HepG2 (cell line): ENCODE data around the gene RIPOR1. TPM values are rescaled to one million over a fixed set of nuclear protein-coding genes. Genes with fewer than 3 reads are reported as not detected.
A peak's percentile ranks its signal among the peaks of the same experiment; 100 is the strongest.

ENCODE experiments used
- ATAC-seq: fragments of 200-7000 bp; cut with Tn5 transposase; 3 replicates; pipeline ENCODE4 v1.9.1; 2020; ENCODE audit warnings: mild to moderate bottlenecking, moderate library complexity
- BruUV-seq: library from RNA; stranded (reverse); fragments of 400-500 nt; replicated peaks from 2 replicates; lab custom pipeline; 2021; lab: Mats Ljungman, UMichigan
- CTCF ChIA-PET: fragments of 300-600 bp; formaldehyde crosslinking; extraction: SDS; loops from one replicate; lab custom pipeline; 2021; ENCODE audit warnings: low total read pairs, inconsistent platforms, low intra/inter-chr PET ratio; lab: Yijun Ruan, JAX
- POLR2A ChIA-PET: fragments of 350-600 bp; sonication (Branson Sonifier 250); formaldehyde crosslinking; loops from one replicate; lab custom pipeline; 2020; ENCODE audit warnings: antibody characterized with exemption, inconsistent platforms; lab: Yijun Ruan, JAX
- DNase-seq: peaks from one replicate; pipeline ENCODE4 v3.0.0-alpha.2; 2015; ENCODE audit warnings: low spot score
- FAIRE-seq: peaks from 3 replicates; lab custom pipeline; 2011; peaks lifted over from hg19 to GRCh38; lab: Jason Lieb, UNC
- H2AFZ ChIP-seq: one replicate; pipeline ENCODE4 v1.6.1; 2011; ENCODE audit warnings: low read length, inconsistent platforms
- H3K27ac ChIP-seq: fragments of 300-600 bp; 3 replicates; pipeline ENCODE4 v1.8.0; 2011; ENCODE audit warnings: mixed run types, mild to moderate bottlenecking, mixed read lengths, low read length, inconsistent platforms; ENCODE audit not compliant: insufficient read depth; ENCODE audit errors: extremely low read length
- H3K27me3 ChIP-seq, 2 experiments: fragments of 200-600 bp in 1 of 2; 2 replicates in 1 of 2; 3 replicates in 1 of 2; pipeline versions ENCODE4 v1.6.0 to v1.8.0; 2011; ENCODE audit warnings: low read length in 2 of 2, mild to moderate bottlenecking in 2 of 2, moderate library complexity in 2 of 2, inconsistent platforms in 1 of 2; ENCODE audit not compliant: insufficient read depth in 2 of 2, control insufficient read depth in 1 of 2
- H3K36me3 ChIP-seq, 2 experiments: fragments of 200-600 bp in 1 of 2; replicated peaks in 1 of 2; 2 replicates in 1 of 2; 3 replicates in 1 of 2; pipeline versions ENCODE4 v1.5.1 to v1.8.0; 2011; ENCODE audit warnings: low read length in 2 of 2, inconsistent platforms in 1 of 2; ENCODE audit not compliant: insufficient read depth in 2 of 2, control insufficient read depth in 1 of 2
- H3K4me1 ChIP-seq: 2 replicates; pipeline ENCODE4 v1.5.1; 2012; ENCODE audit warnings: low read length, inconsistent platforms; ENCODE audit not compliant: insufficient read depth
- H3K4me2 ChIP-seq: 2 replicates; pipeline ENCODE4 v1.6.0; 2011; ENCODE audit warnings: low read depth, low read length, inconsistent platforms
- H3K4me3 ChIP-seq, 3 experiments: fragments of 200-600 bp in 1 of 3; sonication (generic), shearing (Covaris generic) in 1 of 3; replicated peaks in 1 of 3; 2 replicates each; pipeline ENCODE4 v1.5.1; 2011 to 2016; ENCODE audit warnings: low read length in 3 of 3, inconsistent platforms in 2 of 3, low read depth in 2 of 3, mild to moderate bottlenecking in 2 of 3, control low read depth in 1 of 3, mixed read lengths in 1 of 3; ENCODE audit not compliant: insufficient read depth in 1 of 3
- H3K79me2 ChIP-seq: one replicate; pipeline ENCODE4 v1.6.1; 2011; ENCODE audit warnings: low read length, inconsistent platforms; ENCODE audit not compliant: insufficient read depth
- H3K9ac ChIP-seq: 2 replicates; pipeline ENCODE4 v1.6.0; 2011; ENCODE audit warnings: mild to moderate bottlenecking, low read depth, low read length, inconsistent platforms; ENCODE audit not compliant: insufficient read depth
- H3K9me3 ChIP-seq: 2 replicates; pipeline ENCODE4 v1.5.1; 2012; ENCODE audit warnings: mild to moderate bottlenecking, low read length
- H4K20me1 ChIP-seq: 2 replicates; pipeline ENCODE4 v1.6.0; 2011; ENCODE audit warnings: inconsistent platforms, mild to moderate bottlenecking, low read length, moderate library complexity; ENCODE audit not compliant: insufficient read depth
- ARNTL ChIP-seq: sonication (generic); formaldehyde crosslinking; IDR thresholded peaks from 2 replicates; pipeline ENCODE4 v1.4.0; 2020; ENCODE audit warnings: mild to moderate bottlenecking, missing genetic modification reagents
- ETV6 ChIP-seq: sonication (generic); formaldehyde crosslinking; conservative IDR thresholded peaks from 2 replicates; pipeline ENCODE4 v1.4.0; 2020; ENCODE audit warnings: missing genetic modification reagents
- FOXJ3 ChIP-seq: sonication (generic); formaldehyde crosslinking; IDR thresholded peaks from 2 replicates; pipeline ENCODE4 v1.4.0; 2020; ENCODE audit warnings: missing genetic modification reagents, mild to moderate bottlenecking, borderline replicate concordance
- JDP2 ChIP-seq: sonication (generic); formaldehyde crosslinking; IDR thresholded peaks from 2 replicates; pipeline ENCODE4 v1.8.1; 2022; ENCODE audit warnings: missing genetic modification reagents, borderline replicate concordance
- MEF2D ChIP-seq: sonication (generic); formaldehyde crosslinking; IDR thresholded peaks from 2 replicates; pipeline ENCODE4 v1.5.1; 2020; ENCODE audit warnings: mild to moderate bottlenecking, missing genetic modification reagents
- NAIF1 ChIP-seq: sonication (generic); formaldehyde crosslinking; IDR thresholded peaks from 2 replicates; pipeline ENCODE4 v1.5.0; 2020; ENCODE audit warnings: mild to moderate bottlenecking, missing genetic modification reagents, borderline replicate concordance
- NFIB ChIP-seq: sonication (generic); formaldehyde crosslinking; IDR thresholded peaks from 2 replicates; pipeline ENCODE4 v1.9.0; 2021; ENCODE audit warnings: missing genetic modification reagents, mild to moderate bottlenecking, borderline replicate concordance
- POGK ChIP-seq: sonication (generic); formaldehyde crosslinking; conservative IDR thresholded peaks from 2 replicates; pipeline ENCODE4 v1.8.0; 2022; ENCODE audit warnings: mild to moderate bottlenecking, moderate library complexity, missing genetic modification reagents
- RAD21 ChIP-seq: fragments of 450-650 bp; formaldehyde crosslinking; IDR thresholded peaks from 2 replicates; pipeline ENCODE4 v1.5.0; 2020; ENCODE audit warnings: mild to moderate bottlenecking
- RFX3 ChIP-seq: IDR thresholded peaks from 2 replicates; pipeline ENCODE4 v1.6.1; 2016; ENCODE audit warnings: missing biosample characterization, missing genetic modification reagents
- SIN3A ChIP-seq: IDR thresholded peaks from 2 replicates; pipeline ENCODE4 v1.6.1; 2011; ENCODE audit warnings: low read depth, mild to moderate bottlenecking, control low read depth, low read length, borderline replicate concordance
- SMC3 ChIP-seq: IDR thresholded peaks from 2 replicates; pipeline ENCODE4 v1.6.1; 2011; ENCODE audit warnings: low read length, improper control_type of control experiment
- TBX2 ChIP-seq: sonication (generic); formaldehyde crosslinking; IDR thresholded peaks from 2 replicates; pipeline ENCODE4 v1.5.0; 2020; ENCODE audit warnings: missing genetic modification reagents, mild to moderate bottlenecking, borderline replicate concordance
- ZBTB38 ChIP-seq: sonication (generic); formaldehyde crosslinking; IDR thresholded peaks from 2 replicates; pipeline ENCODE4 v1.5.1; 2020; ENCODE audit warnings: mild to moderate bottlenecking, missing genetic modification reagents
- ZFP82 ChIP-seq: sonication (generic); formaldehyde crosslinking; IDR thresholded peaks from 2 replicates; pipeline ENCODE4 v1.5.1; 2020; ENCODE audit warnings: mild to moderate bottlenecking, missing genetic modification reagents, borderline replicate concordance
- ZNF235 ChIP-seq: sonication (generic); formaldehyde crosslinking; IDR thresholded peaks from 2 replicates; pipeline ENCODE4 v1.8.1; 2023; ENCODE audit warnings: mild to moderate bottlenecking, missing genetic modification reagents, borderline replicate concordance
- ZNF292 ChIP-seq: sonication (generic); formaldehyde crosslinking; IDR thresholded peaks from 2 replicates; pipeline ENCODE4 v1.8.1; 2022; ENCODE audit warnings: mild to moderate bottlenecking, low read depth, missing genetic modification reagents, borderline replicate concordance
- ZNF296 ChIP-seq: sonication (generic); formaldehyde crosslinking; conservative IDR thresholded peaks from 2 replicates; pipeline ENCODE4 v1.5.0; 2020; ENCODE audit warnings: mild to moderate bottlenecking, missing genetic modification reagents
- ZNF382 ChIP-seq: sonication (generic); formaldehyde crosslinking; IDR thresholded peaks from 2 replicates; pipeline ENCODE4 v1.5.0; 2020; ENCODE audit warnings: missing genetic modification reagents, mild to moderate bottlenecking, borderline replicate concordance
- ZNF383 ChIP-seq: sonication (generic); formaldehyde crosslinking; IDR thresholded peaks from 2 replicates; pipeline ENCODE4 v1.4.0; 2020; ENCODE audit warnings: missing genetic modification reagents, mild to moderate bottlenecking, borderline replicate concordance
- WGBS: methylation state at CpG from one replicate; pipeline ENCODE4 v1.1.6; 2017; ENCODE audit warnings: low lambda C conversion rate; 5-methylcytosine and 5-hydroxymethylcytosine counted together
- in situ Hi-C: cut with HindIII; loops from 2 replicates; pipeline ENCODE4 v1.10.0; 2017; ENCODE audit warnings: low pct_unique_long_range_greater_than_20kb; ENCODE audit not compliant: extremely low pct_ligation_motif_present
- intact Hi-C: fragments of 100-400 bp; cut with micrococcal nuclease; formaldehyde crosslinking; loops from one replicate; pipeline ENCODE4 v1.10.0; 2022; ENCODE audit not compliant: unreplicated experiment
- polyA plus RNA-seq, 8 experiments: library from polyadenylated mRNA; depleted of rRNA in 3 of 8; stranded (reverse) in 7 of 8; unstranded in 1 of 8; fragments of >200 nt; fragmentation: Illumina TruSeq in 4 of 8; extraction: Trizol in 4 of 8; gene quantifications; 2 replicates each; pipeline versions ENCODE4 v1.2.1 to v1.2.3, GENCODE V29; 2011 to 2016; ENCODE audit warnings: low read depth in 4 of 8, missing spikeins in 1 of 8, mixed read lengths in 1 of 8; ENCODE audit not compliant: insufficient read depth in 1 of 8
- total RNA-seq, 5 experiments: library from RNA; depleted of rRNA; stranded (reverse); fragments of >200 nt; fragmentation: Illumina TruSeq; extraction: Trizol; gene quantifications; 2 replicates each; pipeline ENCODE4 v1.2.3, GENCODE V29; 2016; ENCODE audit warnings: low read depth in 1 of 5

Gene RIPOR1
- total and polyA plus RNA-seq, 2 of the 13 experiments (the other 11 are each of a cell fraction or from before 2014, with no cell fraction given): 4.6 to 8.1 TPM

GRCh38 chr16:67529582-67530012 lies 968 bp downstream of the RIPOR1 start (continued):
- TF ChIP-seq POGK (CRISPR knock-in tag): peak; percentile 66

- ChIA-PET CTCF (interaction anchor here (1.6 kb wide), 1 partner anchor 9 kb away, joined by 5 read pairs; no protein-coding TSS in a partner anchor), POLR2A (interaction anchor here (1.1 to 2.8 kb wide), 4 partner anchors 9 to 136 kb away, joined by 3 to 19 read pairs (median 6); partner anchors contain the start of genes C16orf86, CTCF and ENKD1)
- intact Hi-C loops (no loop called here), in situ Hi-C loops (no loop called here)
- WGBS: 49% methylated on average over 29 of the region's 48 CpGs
- Histone ChIP-seq H4K20me1 (peaks cover 21% of the 10 kb centered on the region; the same call in 1 of the 2 replicates), H3K27me3 (peaks cover 2 to 16% of the 10 kb centered on the region in 2 experiments; a peak in 3 of 5 replicates), H3K9ac (peak overlapping the region; percentile 74), H3K4me3 (peak overlapping the region; percentile 69 to 82 (median 74)), H2AFZ (no peak overlapping the region), H3K27ac (no peak overlapping the region), H3K36me3 (no peaks in the 10 kb centered on the region), H3K4me2 (peak overlapping the region; percentile 99), H3K79me2 (peaks cover 4% of the 10 kb centered on the region), H3K9me3 (no peaks in the 10 kb centered on the region), H3K4me1 (peaks cover 64% of the 10 kb centered on the region)
- ATAC-seq (peak; percentile 8), FAIRE-seq (no peak), DNase-seq (no peak)
- BruUV-seq: no TSS peak
- TF ChIP-seq JDP2 (CRISPR knock-in tag) (no peak), ZNF383 (CRISPR knock-in tag) (no peak), ZNF292 (CRISPR knock-in tag) (no peak), RAD21 (CRISPR knock-in tag) (no peak), SIN3A (0 out of 2 replicates have a peak, but pooled peaks have one; percentile 45), ZBTB38 (CRISPR knock-in tag) (0 out of 2 replicates have a peak, but pooled peaks have one; percentile 35), MEF2D (CRISPR knock-in tag) (peak; percentile 93), NFIB (CRISPR knock-in tag) (no peak), SMC3 (no peak), ETV6 (CRISPR knock-in tag) (no peak), TBX2 (CRISPR knock-in tag) (no peak), ARNTL (no peak), ZNF382 (CRISPR knock-in tag) (no peak), FOXJ3 (CRISPR knock-in tag) (no peak), ZNF296 (CRISPR knock-in tag) (no peak), RFX3 (CRISPR knock-in tag) (peak; percentile 66; the same call in 1 of the 2 replicates), NAIF1 (CRISPR knock-in tag) (no peak), ZNF235 (CRISPR knock-in tag) (no peak), ZFP82 (CRISPR knock-in tag) (no peak)
Observed at GRCh38 chr16:67530013-67530939, 1.6 kb downstream of the RIPOR1 start.
